ENCODE results near the gene GTF2H2C.

Gene GTF2H2C

DNA sequence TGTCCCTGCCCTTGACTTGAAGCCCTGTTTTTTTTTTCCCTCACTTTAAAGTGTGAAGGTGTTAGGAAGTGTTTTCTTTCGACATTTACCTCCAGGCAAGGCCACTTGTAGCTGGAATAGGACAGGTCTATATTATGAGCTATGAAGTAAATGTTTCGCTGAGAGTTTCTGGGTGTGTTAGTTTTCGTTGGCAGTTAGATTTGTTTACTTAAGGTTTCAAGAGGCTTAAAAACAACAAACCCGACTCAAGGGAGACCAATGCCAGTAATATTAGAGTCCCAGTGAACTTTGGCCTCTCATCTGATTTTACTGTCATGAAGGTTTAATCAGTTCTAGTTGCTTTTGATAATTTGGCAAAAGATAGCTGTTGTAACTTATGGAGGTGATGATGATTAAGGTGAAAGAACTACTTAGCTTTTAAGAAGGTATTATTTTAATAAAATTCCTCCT, 42.2 kb upstream of the GTF2H2C start:
- Histone ChIP-seq H4K20me1 (ENCODE audit: insufficient read depth, low read length) (no peaks in the 10 kb centered on the region), H3K4me1 (ENCODE audit: low read length) (no peaks in the 10 kb centered on the region), H3K9me3 (ENCODE audit: insufficient read depth, low read length) (no peaks in the 10 kb centered on the region), H2AFZ (ENCODE audit: low read depth, low read length) (no peak overlapping the region), H3K27ac (ENCODE audit: low read length) (no peak overlapping the region), H3K27me3 (ENCODE audit: low read depth, low read length) (no peaks in the 10 kb centered on the region), H3K9ac (ENCODE audit: low read length) (no peak overlapping the region), H3K4me2 (ENCODE audit: low read length) (no peak overlapping the region), H3K4me3 (ENCODE audit: low read length) (no peak overlapping the region), H3K79me2 (ENCODE audit: low read length) (no peaks in the 10 kb centered on the region), H3K36me3 (replicated peaks; ENCODE audit: low read depth, low read length) (no peaks in the 10 kb centered on the region)
- TF ChIP-seq EZH2phosphoT487 (IDR thresholded peaks at IDR 0.05; ENCODE audit: low read depth) (no peak), CTCF (IDR thresholded peaks at IDR 0.05; ENCODE audit: low read depth, low read length) (no peak)

- Histone ChIP-seq H2AFZ (ENCODE audit: low read depth, low read length) (no peak overlapping the region), H3K9me3 (ENCODE audit: insufficient read depth, low read length) (no peaks in the 10 kb centered on the region), H3K4me3 (ENCODE audit: low read length) (no peak overlapping the region), H3K9ac (ENCODE audit: low read length) (no peak overlapping the region), H4K20me1 (ENCODE audit: insufficient read depth, low read length) (no peaks in the 10 kb centered on the region), H3K4me1 (ENCODE audit: low read length) (no peaks in the 10 kb centered on the region), H3K79me2 (ENCODE audit: low read length) (no peaks in the 10 kb centered on the region), H3K27me3 (ENCODE audit: low read depth, low read length) (no peaks in the 10 kb centered on the region), H3K27ac (ENCODE audit: low read length) (no peak overlapping the region), H3K36me3 (replicated peaks; ENCODE audit: low read depth, low read length) (no peaks in the 10 kb centered on the region), H3K4me2 (ENCODE audit: low read length) (no peak overlapping the region)
- no peak for TF ChIP-seq CTCF (IDR thresholded peaks at IDR 0.05; ENCODE audit: low read depth, low read length)
Observed at GRCh38 chr5:69519285-69519684, 40.7 kb upstream of the GTF2H2C start.

- Histone ChIP-seq H4K20me1 (ENCODE audit: insufficient read depth, low read length) (no peaks in the 10 kb centered on the region), H3K36me3 (replicated peaks; ENCODE audit: low read depth, low read length) (no peaks in the 10 kb centered on the region), H3K4me1 (ENCODE audit: low read length) (no peaks in the 10 kb centered on the region)
Observed at GRCh38 chr5:69522035-69522434, 38.0 kb upstream of the GTF2H2C start.

DNA sequence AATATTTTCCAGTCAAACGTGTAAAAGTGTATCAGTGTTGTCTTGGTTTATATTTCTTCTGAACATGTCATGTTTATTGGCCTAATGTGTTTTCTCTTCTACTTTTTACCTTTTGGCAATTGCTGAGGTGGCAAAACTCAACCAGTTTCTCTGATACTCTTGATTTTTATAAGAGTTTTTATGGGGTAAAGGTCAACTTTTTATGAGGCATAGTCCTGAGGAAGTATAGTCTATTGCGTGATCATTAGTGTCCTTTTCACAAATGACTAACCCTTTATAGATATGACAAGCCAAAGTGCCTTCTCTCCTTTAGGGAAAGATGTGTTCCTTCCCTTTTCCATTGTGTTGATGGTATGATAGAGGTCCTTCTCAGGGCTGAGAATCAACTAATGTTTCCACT, 34.5 kb upstream of the GTF2H2C start:
- H3K4me1 ChIP-seq (ENCODE audit: low read length) = no peaks in the 10 kb centered on the region
- H3K27ac ChIP-seq (ENCODE audit: low read length) = no peak overlapping the region
- H3K27me3 ChIP-seq (ENCODE audit: low read depth, low read length) = no peaks in the 10 kb centered on the region
- no peak overlapping the region for H3K4me3 ChIP-seq (ENCODE audit: low read length)
- TF ChIP-seq CTCF (IDR thresholded peaks at IDR 0.05; ENCODE audit: low read depth, low read length) = no peak
- TF ChIP-seq EZH2phosphoT487 (IDR thresholded peaks at IDR 0.05; ENCODE audit: low read depth) = no peak
- no peaks in the 10 kb centered on the region for H3K9me3 ChIP-seq (ENCODE audit: insufficient read depth, low read length)
- no peaks in the 10 kb centered on the region for H4K20me1 ChIP-seq (ENCODE audit: insufficient read depth, low read length)
- no peak overlapping the region for H3K9ac ChIP-seq (ENCODE audit: low read length)
- H3K4me2 ChIP-seq (ENCODE audit: low read length) = no peak overlapping the region
- no peaks in the 10 kb centered on the region for H3K79me2 ChIP-seq (ENCODE audit: low read length)
- no peaks in the 10 kb centered on the region for H3K36me3 ChIP-seq (replicated peaks; ENCODE audit: low read depth, low read length)
- no peak overlapping the region for H2AFZ ChIP-seq (ENCODE audit: low read depth, low read length)

More at GRCh38 chr5:69522035-69522434, 38.0 kb upstream of the GTF2H2C start:
- no peak overlapping the region for H2AFZ ChIP-seq (ENCODE audit: low read depth, low read length)
- H3K9me3 ChIP-seq (ENCODE audit: insufficient read depth, low read length) = no peaks in the 10 kb centered on the region
- H3K27ac ChIP-seq (ENCODE audit: low read length) = no peak overlapping the region
- no peak overlapping the region for H3K4me2 ChIP-seq (ENCODE audit: low read length)
- no peak overlapping the region for H3K4me3 ChIP-seq (ENCODE audit: low read length)
- no peak for TF ChIP-seq CTCF (IDR thresholded peaks at IDR 0.05; ENCODE audit: low read depth, low read length)
- no peak for TF ChIP-seq EZH2phosphoT487 (IDR thresholded peaks at IDR 0.05; ENCODE audit: low read depth)
- no peaks in the 10 kb centered on the region for H3K27me3 ChIP-seq (ENCODE audit: low read depth, low read length)
- no peaks in the 10 kb centered on the region for H3K79me2 ChIP-seq (ENCODE audit: low read length)
- H3K9ac ChIP-seq (ENCODE audit: low read length) = no peak overlapping the region

All from OCI-LY3 (cell line).